GM18511 (cell line): Measurements from ENCODE around the gene CDC14B.

ENCODE experiments used
- ATAC-seq: cut with Tn5 transposase; IDR thresholded peaks from one replicate; pipeline ENCODE4 v1.9.1; 2021; ENCODE audit warnings: mild to moderate bottlenecking, moderate library complexity; ENCODE audit not compliant: unreplicated experiment

CDC14B gene

GRCh38 chr9:96450613-96451528, 168.8 kb downstream of the CDC14B start:
- peak; percentile 15 for ATAC-seq
